ENCODE data around the gene C15orf62. TPM values are rescaled to one million over a fixed set of nuclear protein-coding genes. Genes with fewer than 3 reads are reported as not detected.

Gene C15orf62
- total and polyA plus RNA-seq, 2 donors from 2014 or later = 0.47 to 1.4 TPM

DNA sequence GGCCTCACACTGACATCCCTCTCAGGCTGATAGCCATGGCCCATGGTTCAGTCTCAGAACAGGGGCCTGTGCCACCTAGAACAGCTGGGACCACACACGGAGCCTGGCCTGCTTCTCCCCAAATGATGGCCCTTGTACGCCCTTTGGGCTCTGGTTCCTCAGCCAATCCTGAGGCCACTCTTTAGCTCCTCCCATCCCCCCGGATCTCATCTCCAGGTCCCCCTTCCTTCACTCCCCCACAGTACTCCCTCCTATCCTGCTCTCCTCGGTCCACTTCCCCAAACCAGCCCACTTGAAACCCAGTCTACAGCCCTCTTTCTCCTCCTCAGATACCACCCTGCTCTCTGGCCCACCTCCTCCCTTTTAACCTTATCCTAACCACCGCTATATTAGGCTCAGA is 19.3 kb downstream of the C15orf62 start:
- FAIRE-seq = no peak
- Histone ChIP-seq H3K9ac (ENCODE audit: low read length in 3 of 3) (no peak overlapping the region), H3K27ac (ENCODE audit: low read depth in 2 of 2, low read length in 2 of 2) (peak overlapping the region in 1 of 2 donors; percentile 27), H3K27me3 (ENCODE audit: control insufficient read depth, insufficient read depth, low read length) (no peaks in the 10 kb centered on the region), H3K4me3 (ENCODE audit: low read length in 3 of 3) (no peak overlapping the region), H3K9me3 (ENCODE audit: control insufficient read depth in 2 of 3, insufficient read depth in 1 of 3, low read length in 3 of 3) (no peaks in the 10 kb centered on the region), H3K36me3 (ENCODE audit: control insufficient read depth in 2 of 3, insufficient read depth in 3 of 3, low read length in 3 of 3) (no peaks in the 10 kb centered on the region), H3K4me1 (ENCODE audit: control insufficient read depth in 2 of 3, insufficient read depth in 2 of 3, low read depth in 1 of 3, low read length in 3 of 3) (peaks cover 5 to 40% (median 26%) of the 10 kb centered on the region in 3 donors)
- DNase-seq = peak in 2 of 5 donors; percentile 9 to 43
- intact Hi-C loops (cut with DNase I) = no loop called here
- TF ChIP-seq, protein P1, sequence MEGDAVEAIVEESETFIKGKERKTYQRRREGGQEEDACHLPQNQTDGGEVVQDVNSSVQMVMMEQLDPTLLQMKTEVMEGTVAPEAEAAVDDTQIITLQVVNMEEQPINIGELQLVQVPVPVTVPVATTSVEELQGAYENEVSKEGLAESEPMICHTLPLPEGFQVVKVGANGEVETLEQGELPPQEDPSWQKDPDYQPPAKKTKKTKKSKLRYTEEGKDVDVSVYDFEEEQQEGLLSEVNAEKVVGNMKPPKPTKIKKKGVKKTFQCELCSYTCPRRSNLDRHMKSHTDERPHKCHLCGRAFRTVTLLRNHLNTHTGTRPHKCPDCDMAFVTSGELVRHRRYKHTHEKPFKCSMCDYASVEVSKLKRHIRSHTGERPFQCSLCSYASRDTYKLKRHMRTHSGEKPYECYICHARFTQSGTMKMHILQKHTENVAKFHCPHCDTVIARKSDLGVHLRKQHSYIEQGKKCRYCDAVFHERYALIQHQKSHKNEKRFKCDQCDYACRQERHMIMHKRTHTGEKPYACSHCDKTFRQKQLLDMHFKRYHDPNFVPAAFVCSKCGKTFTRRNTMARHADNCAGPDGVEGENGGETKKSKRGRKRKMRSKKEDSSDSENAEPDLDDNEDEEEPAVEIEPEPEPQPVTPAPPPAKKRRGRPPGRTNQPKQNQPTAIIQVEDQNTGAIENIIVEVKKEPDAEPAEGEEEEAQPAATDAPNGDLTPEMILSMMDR (IDR thresholded peaks at IDR 0.05; ENCODE audit: borderline replicate concordance, extremely low read depth, insufficient read depth) = no peak

DNA sequence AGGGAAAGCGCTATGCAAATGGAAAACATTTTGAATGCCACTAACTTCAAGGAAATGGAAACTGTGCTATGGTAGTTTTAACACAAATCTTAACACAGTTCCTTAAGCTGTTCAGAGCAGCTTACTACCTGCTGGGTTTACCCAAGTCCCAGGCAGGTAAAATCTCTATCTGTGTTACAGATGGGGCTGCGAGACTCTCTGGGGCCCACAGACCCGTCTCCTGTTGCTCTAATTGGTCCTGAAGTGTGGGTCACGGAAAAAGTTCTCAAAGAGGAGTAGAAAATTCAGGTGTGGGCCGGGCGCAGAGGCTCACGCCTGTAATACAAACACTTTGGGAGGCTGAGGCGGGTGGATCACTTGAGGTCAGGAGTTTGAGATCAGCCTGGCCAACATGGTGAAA is 20.2 kb downstream of the C15orf62 start:
- Histone ChIP-seq H3K9me3 (ENCODE audit: control insufficient read depth in 2 of 3, insufficient read depth in 1 of 3, low read length in 3 of 3) (no peaks in the 10 kb centered on the region), H3K27ac (ENCODE audit: low read depth in 2 of 2, low read length in 2 of 2) (no peak overlapping the region), H3K9ac (ENCODE audit: low read length in 3 of 3) (no peak overlapping the region), H3K4me1 (ENCODE audit: control insufficient read depth in 2 of 3, insufficient read depth in 2 of 3, low read depth in 1 of 3, low read length in 3 of 3) (peaks cover 5 to 40% (median 26%) of the 10 kb centered on the region in 3 donors), H3K36me3 (ENCODE audit: control insufficient read depth in 2 of 3, insufficient read depth in 3 of 3, low read length in 3 of 3) (no peaks in the 10 kb centered on the region), H3K4me3 (ENCODE audit: low read length in 3 of 3) (no peak overlapping the region), H3K27me3 (ENCODE audit: control insufficient read depth, insufficient read depth, low read length) (no peaks in the 10 kb centered on the region)
- TF ChIP-seq, protein P1 (IDR thresholded peaks at IDR 0.05; ENCODE audit: borderline replicate concordance, extremely low read depth, insufficient read depth) = no peak
- intact Hi-C loops (cut with DNase I) = no loop called here
- DNase-seq (no peak), FAIRE-seq (no peak)

DNA sequence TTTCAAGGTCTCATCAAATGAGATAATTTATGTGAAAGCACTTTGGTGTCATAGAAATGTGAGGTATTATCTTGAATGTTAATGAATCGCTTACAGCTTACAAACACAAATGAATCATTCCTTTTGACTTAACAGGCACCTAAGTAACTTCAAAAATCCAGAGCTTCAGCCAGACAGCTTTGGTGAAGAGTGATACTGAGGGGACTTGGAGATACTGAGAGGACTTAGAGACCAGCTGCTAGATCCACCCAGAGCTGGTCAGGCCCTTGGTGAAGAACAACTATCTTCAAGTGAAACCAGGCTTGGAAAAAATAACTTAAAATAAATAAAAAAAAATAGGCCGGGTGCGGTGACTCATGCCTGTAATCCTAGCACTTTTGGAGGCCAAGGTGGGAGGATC is 20.9 kb downstream of the C15orf62 start:
- Histone ChIP-seq H3K4me3 (ENCODE audit: low read length in 3 of 3) (no peak overlapping the region), H3K27me3 (ENCODE audit: control insufficient read depth, insufficient read depth, low read length) (no peaks in the 10 kb centered on the region), H3K36me3 (ENCODE audit: control insufficient read depth in 2 of 3, insufficient read depth in 3 of 3, low read length in 3 of 3) (no peaks in the 10 kb centered on the region), H3K9me3 (ENCODE audit: control insufficient read depth in 2 of 3, insufficient read depth in 1 of 3, low read length in 3 of 3) (no peaks in the 10 kb centered on the region), H3K9ac (ENCODE audit: low read length in 3 of 3) (no peak overlapping the region), H3K27ac (ENCODE audit: low read depth in 2 of 2, low read length in 2 of 2) (no peak overlapping the region), H3K4me1 (ENCODE audit: control insufficient read depth in 2 of 3, insufficient read depth in 2 of 3, low read depth in 1 of 3, low read length in 3 of 3) (peaks cover 5 to 33% (median 22%) of the 10 kb centered on the region in 3 donors)
- TF ChIP-seq, protein P1 (IDR thresholded peaks at IDR 0.05; ENCODE audit: borderline replicate concordance, extremely low read depth, insufficient read depth) = no peak
- FAIRE-seq (no peak), DNase-seq (no peak)
- intact Hi-C loops (cut with DNase I) = no loop called here

DNA sequence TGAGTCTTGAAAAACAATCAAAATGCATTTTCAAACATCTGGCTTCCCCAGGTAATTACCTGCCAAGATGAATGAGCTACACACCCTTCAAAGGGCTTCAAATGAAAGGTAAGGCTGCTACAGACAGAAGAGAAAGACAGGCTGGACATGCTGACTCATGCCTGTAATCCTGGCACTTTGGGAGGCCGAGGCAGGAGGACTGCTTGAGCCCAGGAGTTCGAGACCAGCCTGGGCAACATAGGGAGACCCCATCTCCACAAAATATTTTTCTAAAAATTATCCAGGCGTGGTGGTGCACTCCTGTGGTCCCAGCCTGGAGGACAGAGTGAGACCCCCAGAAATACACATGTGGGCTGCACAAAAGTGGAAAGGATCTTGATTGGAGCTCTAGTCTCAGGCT is 22.6 kb downstream of the C15orf62 start:
- peaks cover 5 to 23% (median 14%) of the 10 kb centered on the region in 3 donors for H3K4me1 ChIP-seq (ENCODE audit: control insufficient read depth in 2 of 3, insufficient read depth in 2 of 3, low read depth in 1 of 3, low read length in 3 of 3)

More for the DNA sequence above, 22.6 kb downstream of the C15orf62 start:
- Histone ChIP-seq H3K27ac (ENCODE audit: low read depth in 2 of 2, low read length in 2 of 2) (no peak overlapping the region), H3K4me3 (ENCODE audit: low read length in 3 of 3) (no peak overlapping the region), H3K36me3 (ENCODE audit: control insufficient read depth in 2 of 3, insufficient read depth in 3 of 3, low read length in 3 of 3) (no peaks in the 10 kb centered on the region), H3K9ac (ENCODE audit: low read length in 3 of 3) (no peak overlapping the region), H3K27me3 (ENCODE audit: control insufficient read depth, insufficient read depth, low read length) (no peaks in the 10 kb centered on the region), H3K9me3 (ENCODE audit: control insufficient read depth in 2 of 3, insufficient read depth in 1 of 3, low read length in 3 of 3) (no peaks in the 10 kb centered on the region)
- no peak for FAIRE-seq
- DNase-seq = no peak
- intact Hi-C loops (cut with DNase I) = no loop called here
- TF ChIP-seq, protein P1 (IDR thresholded peaks at IDR 0.05; ENCODE audit: borderline replicate concordance, extremely low read depth, insufficient read depth) = no peak

Data from kidney (tissue), 14 donors.